Middle frontal gyrus (tissue), 1 donor: ENCODE data around the gene DOHH.
A peak's percentile ranks its signal among the peaks of the same experiment; 100 is the strongest.
"Not testable (repeated sequence)": the region's sequence is repeated elsewhere in the genome, so short reads cannot be mapped to it uniquely, and the experiment has no call there.

Experiments
- DNase-seq: peaks from one replicate; pipeline ENCODE4 v3.0.0-alpha.2; 2015; ENCODE audit warnings: low spot score; ENCODE audit errors: extremely low spot score

Gene DOHH

DNA sequence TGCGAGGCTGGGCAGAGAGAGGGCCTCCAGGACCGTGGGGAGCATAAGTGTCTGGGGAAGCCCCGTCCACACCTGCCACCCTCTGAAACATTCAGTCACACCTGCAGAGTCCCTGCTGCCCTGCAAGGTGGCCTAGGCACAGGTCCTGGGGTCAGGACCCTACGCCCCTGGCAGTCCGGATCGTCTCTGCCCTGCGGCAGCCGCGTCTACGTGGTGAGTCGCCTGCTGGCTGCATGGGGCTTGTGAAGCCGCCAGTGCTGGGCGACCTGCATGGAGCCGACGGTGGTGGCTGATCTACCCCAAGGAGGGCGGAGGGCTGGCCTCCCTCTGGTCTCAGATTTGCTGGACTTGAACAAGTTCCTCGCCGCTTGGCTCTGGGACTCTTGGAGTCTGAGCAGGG lies 18.7 kb upstream of the DOHH start:
- no peak for DNase-seq

GRCh38 chr19:3518659-3519058 lies 18.2 kb upstream of the DOHH start:
- no peak for DNase-seq

- DNase-seq: no peak
These were observed 17.8 kb upstream of the DOHH start for GRCh38 chr19:3518255-3518654.

- DNase-seq: no peak
These were observed 17.2 kb upstream of the DOHH start for GRCh38 chr19:3517638-3518037.

DNA sequence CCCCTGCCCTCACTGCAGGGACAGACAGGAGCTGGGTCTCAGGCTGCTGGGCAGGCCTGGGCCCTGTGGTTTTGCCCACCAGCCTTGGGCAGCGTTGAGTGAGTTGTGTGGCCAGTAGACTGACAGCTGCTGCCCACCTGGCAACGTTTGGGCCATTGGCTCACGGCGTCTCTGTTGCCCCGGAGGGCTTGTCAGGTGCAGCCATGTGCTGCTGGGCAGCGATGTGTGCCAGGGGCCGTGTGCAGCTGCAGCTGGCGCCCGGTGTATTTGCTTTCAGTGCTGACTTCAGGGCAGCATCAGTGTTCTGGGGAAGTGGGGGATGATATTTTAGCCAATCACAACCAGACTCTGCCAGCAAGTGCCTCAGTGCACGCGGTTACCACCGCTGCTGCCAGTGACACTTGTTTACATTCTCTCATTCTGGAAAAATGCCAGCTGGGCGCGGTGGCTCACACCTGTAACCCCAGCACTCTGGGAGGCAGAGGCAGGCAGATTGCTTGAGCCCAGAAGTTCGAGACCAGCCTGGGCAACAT lies 16.3 kb upstream of the DOHH start:
- no peak for DNase-seq

DNA sequence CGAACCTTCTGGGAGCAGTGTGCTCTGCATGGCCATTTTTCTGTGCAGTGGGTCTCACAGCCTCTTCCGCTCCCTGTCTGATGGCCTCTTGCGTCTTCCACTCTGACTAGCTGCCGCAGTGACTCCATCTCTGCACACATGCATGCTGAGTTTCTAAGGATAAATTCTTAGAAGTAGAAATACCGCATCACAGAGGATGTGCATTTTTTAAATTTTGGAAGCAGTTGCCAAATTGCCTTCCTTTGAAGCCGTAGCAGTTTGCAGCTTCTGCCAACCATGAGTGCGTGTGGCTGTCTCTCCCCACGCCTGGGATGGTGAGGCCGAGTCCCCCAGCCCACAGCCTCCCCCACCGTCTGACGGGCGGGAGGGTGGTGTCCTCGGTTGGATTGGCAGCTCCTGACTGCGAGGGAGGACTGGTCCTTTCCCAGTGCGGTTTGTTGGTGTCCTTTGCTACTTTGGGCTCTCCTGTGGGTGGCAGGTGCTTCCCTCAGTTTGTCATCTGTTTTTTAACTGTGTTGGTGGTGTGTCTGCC lies 15.5 kb upstream of the DOHH start:
- DNase-seq: no peak

DNA sequence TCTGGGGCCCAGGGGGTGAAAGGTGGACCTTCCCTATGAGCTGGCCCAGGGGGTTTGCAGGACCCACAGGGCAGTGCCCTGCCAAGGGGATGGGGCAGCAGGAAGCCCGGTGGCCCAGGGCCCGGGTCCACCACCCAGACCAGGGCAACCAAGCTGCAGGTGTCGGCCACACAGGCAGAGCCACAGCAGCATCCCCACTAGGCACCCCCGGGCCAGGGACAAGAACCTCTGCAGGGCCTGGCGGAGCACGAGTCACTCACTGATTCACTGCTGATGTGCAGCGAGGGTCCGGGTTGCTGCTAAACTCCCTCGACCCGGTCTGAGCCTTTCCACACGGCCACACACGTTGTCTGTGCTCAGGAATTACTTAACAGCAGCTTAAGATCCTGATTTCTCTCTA lies 14.5 kb upstream of the DOHH start:
- DNase-seq: no peak

- DNase-seq: no peak
These were observed 13.0 kb upstream of the DOHH start for GRCh38 chr19:3513229-3514140.

GRCh38 chr19:3512562-3513228 lies 12.2 kb upstream of the DOHH start:
- DNase-seq: no peak

DNA sequence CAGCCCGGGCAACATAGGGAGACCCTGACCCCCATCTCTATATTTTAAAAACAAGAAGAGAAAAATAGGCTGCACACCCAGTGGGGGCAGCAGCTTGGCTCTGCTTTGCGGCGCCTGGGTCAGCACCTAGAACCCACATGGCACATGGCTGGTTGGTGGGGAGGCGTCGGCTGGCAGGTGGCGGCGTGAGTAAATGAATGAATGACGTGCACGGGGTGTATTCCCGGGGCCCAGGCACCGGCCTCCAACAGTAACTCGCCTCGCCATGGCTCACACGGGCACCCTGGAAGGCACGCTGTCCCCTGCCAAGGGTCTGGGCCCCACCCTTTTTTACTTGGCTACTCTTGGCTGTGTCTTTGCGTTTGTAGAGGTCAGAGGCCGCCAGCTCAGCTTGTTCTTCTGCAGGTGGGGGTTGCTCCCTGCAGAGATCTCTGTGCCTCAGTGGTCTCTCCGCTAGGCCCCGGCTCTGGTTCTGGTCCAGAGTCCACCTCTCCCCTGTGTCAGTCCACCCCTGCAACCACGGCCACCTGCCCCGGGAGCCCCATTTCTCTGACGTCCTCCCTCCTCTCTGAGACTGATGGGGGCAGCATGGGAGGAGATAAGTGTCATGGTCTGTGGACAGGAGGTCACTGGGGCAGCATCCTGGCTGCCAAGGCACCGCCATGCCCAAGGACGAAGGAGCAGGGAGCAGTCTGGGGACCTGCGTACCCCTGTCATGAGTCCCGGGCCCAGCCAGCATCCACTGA lies 11.2 kb upstream of the DOHH start:
- no peak for DNase-seq

DNA sequence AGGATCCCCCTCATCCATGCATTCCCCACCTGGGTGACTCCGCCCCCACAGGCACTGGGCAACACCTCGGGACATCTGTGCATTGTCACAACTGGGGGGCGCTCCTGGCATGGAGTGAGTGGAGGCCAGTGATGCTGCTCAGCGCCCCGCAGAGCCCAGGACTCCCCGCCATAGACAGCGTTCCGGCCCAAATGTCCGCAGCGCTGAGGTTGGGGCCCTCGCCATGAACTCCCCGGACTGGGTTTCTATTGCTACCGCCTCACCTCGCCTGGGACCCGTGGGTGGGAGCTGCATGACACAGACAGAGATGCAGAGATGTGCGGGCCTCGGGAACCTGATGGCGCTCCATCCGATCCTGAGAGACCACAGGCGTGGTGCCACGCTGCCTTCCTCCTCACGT lies 10.3 kb upstream of the DOHH start:
- DNase-seq: no peak

- no peak for DNase-seq
These were observed 9.1 kb upstream of the DOHH start for GRCh38 chr19:3509566-3509989.

- no peak for DNase-seq
These were observed 8.5 kb upstream of the DOHH start for GRCh38 chr19:3508771-3509535.

GRCh38 chr19:3508121-3508661 lies 7.7 kb upstream of the DOHH start:
- not testable (repeated sequence) for DNase-seq

GRCh38 chr19:3507371-3508120 lies 7.1 kb upstream of the DOHH start:
- no peak for DNase-seq

GRCh38 chr19:3506384-3507340 lies 6.2 kb upstream of the DOHH start:
- DNase-seq: no peak

DNA sequence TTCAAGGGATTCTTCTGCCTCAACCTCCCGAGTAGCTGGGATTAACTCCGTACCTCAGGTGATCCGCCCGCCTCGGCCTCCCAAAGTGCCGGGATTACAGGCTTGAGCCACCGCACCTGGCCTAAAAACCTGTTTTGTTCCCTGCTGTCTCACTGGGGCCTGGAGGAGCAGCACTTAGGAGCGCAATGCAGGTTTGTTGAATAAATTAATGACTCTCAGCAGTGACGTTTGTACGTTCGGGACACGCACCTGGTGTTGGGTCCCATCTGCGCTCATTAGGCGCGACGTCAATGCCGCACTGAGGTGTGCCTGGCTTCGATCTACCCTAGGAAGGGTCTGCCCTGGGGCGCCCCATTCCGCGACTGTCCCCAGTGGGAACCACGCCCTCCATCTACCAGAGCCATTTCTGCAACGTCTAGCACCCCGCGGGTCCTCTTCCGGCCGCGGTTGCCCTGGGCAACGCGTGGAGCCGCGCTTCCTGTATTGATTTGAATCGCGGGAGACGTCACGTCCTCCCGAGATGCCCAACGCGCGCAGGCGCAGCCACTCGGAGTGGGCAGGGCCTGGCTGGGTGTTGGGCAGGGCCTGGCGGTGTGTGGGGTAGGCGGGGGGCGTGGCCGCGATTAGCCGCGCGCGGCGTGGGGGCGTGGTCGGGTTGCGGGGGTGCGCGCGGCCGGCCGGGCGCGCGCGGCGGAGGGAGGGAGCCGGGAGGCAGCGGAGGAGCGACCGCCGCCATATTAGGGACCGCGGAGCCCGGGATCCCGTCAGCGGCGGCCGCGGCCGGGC lies 5.3 kb upstream of the DOHH start, which contains the start of gene FZR1:
Gene FZR1, plus strand, starts transcription at position 714 of the 786 bp plus-strand sequence. CDS start 16,679 bp downstream, outside the sequence.
- DNase-seq: peak; percentile 97

DNA sequence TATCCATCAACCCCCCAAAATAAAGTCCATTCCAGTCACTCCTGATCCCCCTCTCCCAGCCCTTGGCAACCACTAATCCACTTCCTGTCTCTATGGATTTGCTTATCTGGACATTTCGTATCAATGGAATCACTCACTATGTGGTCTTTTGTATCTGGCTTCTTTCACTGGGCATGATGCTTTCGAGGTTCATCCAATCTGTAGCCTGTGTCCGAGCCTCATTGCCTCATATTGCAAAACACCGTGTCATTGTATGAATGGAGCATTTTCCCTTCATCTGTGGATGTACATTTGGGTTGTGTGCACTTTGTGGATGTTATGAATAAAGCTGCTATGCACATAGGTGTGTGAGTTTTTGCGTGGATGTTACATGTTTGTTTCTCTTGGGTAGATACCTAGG lies 4.3 kb upstream of the DOHH start:
- DNase-seq: no peak
